Nephron (organoid): Measurements from ENCODE around the gene SP140.
"Not testable (repeated sequence)": the region's sequence is repeated elsewhere in the genome, so short reads cannot be mapped to it uniquely, and the experiment has no call there.

Experiments used
- H3K27ac Mint-ChIP-seq, 3 experiments: 2 replicates each; pipeline ENCODE4 v1.8.0; 2020; ENCODE audit warnings: mixed read lengths in 3 of 3, mild to moderate bottlenecking in 2 of 3, moderate library complexity in 1 of 3
- H3K27me3 Mint-ChIP-seq: 2 replicates; pipeline ENCODE4 v1.8.0; 2021; ENCODE audit warnings: low read depth, mild to moderate bottlenecking, moderate library complexity, mixed read lengths
- H3K36me3 Mint-ChIP-seq: 2 replicates; pipeline ENCODE4 v1.8.0; 2020; ENCODE audit warnings: low read depth, mixed read lengths
- H3K4me1 Mint-ChIP-seq: 2 replicates; pipeline ENCODE4 v1.8.0; 2020; ENCODE audit warnings: mixed read lengths
- H3K4me3 Mint-ChIP-seq, 3 experiments: 2 replicates each; pipeline ENCODE4 v1.8.0; 2020; ENCODE audit warnings: mild to moderate bottlenecking in 3 of 3, mixed read lengths in 3 of 3, moderate library complexity in 2 of 3
- H3K9me3 Mint-ChIP-seq: 2 replicates; pipeline ENCODE4 v1.8.0; 2020; ENCODE audit warnings: mixed read lengths
- CTCF ChIP-seq, 3 experiments: fragments of 200-600 bp; sonication (generic); IDR thresholded peaks; one replicate each; pipeline ENCODE4 v1.5.0; 2021; ENCODE audit warnings: antibody characterized with exemption in 3 of 3; ENCODE audit not compliant: unreplicated experiment in 3 of 3

The SP140 gene

GRCh38 chr2:230269715-230270114 lies 44.2 kb downstream of the SP140 start:
- H3K9me3 Mint-ChIP-seq = peaks cover 5% of the 10 kb centered on the region
- peaks cover 14% of the 10 kb centered on the region for H3K4me1 Mint-ChIP-seq
- no peaks in the 10 kb centered on the region for H3K36me3 Mint-ChIP-seq
- peaks cover under 1% of the 10 kb centered on the region for H3K27me3 Mint-ChIP-seq
- TF ChIP-seq CTCF (IDR thresholded peaks at IDR 0.05; ENCODE audit: unreplicated experiment in 3 of 3) = no peak
- no peak overlapping the region for H3K4me3 Mint-ChIP-seq
- no peak overlapping the region for H3K27ac Mint-ChIP-seq

- no peak overlapping the region for H3K4me3 Mint-ChIP-seq
- peaks cover 14% of the 10 kb centered on the region for H3K9me3 Mint-ChIP-seq
- H3K4me1 Mint-ChIP-seq = peaks cover 10% of the 10 kb centered on the region
- no peaks in the 10 kb centered on the region for H3K36me3 Mint-ChIP-seq
- TF ChIP-seq CTCF (IDR thresholded peaks at IDR 0.05; ENCODE audit: unreplicated experiment in 3 of 3) = no peak
- H3K27ac Mint-ChIP-seq = no peak overlapping the region
- H3K27me3 Mint-ChIP-seq = peaks cover 8% of the 10 kb centered on the region
Measured at GRCh38 chr2:230282936-230283335, 57.4 kb downstream of the SP140 start.

GRCh38 chr2:230286048-230286447 lies 60.5 kb downstream of the SP140 start:
- Mint-ChIP-seq H3K9me3 (no peaks in the 10 kb centered on the region), H3K27ac (no peak overlapping the region), H3K4me3 (no peak overlapping the region), H3K4me1 (peaks cover 10% of the 10 kb centered on the region), H3K27me3 (peaks cover 8% of the 10 kb centered on the region), H3K36me3 (no peaks in the 10 kb centered on the region)
- no peak for TF ChIP-seq CTCF (IDR thresholded peaks at IDR 0.05; ENCODE audit: unreplicated experiment in 3 of 3)

- H3K4me1 Mint-ChIP-seq = peaks cover 10% of the 10 kb centered on the region
- peak overlapping the region in 1 of 3 experiments; percentile 34 for H3K4me3 Mint-ChIP-seq
- H3K27me3 Mint-ChIP-seq, H3K9me3 Mint-ChIP-seq, H3K27ac Mint-ChIP-seq, H3K36me3 Mint-ChIP-seq: not testable (repeated sequence)
Measured at GRCh38 chr2:230289311-230289710, 63.8 kb downstream of the SP140 start.

- no peaks in the 10 kb centered on the region for H3K36me3 Mint-ChIP-seq
- H3K9me3 Mint-ChIP-seq = peaks cover under 1% of the 10 kb centered on the region
- H3K4me1 Mint-ChIP-seq = no peaks in the 10 kb centered on the region
- TF ChIP-seq CTCF (IDR thresholded peaks at IDR 0.05; ENCODE audit: unreplicated experiment in 3 of 3) = no peak
- H3K4me3 Mint-ChIP-seq = no peak overlapping the region
- no peak overlapping the region for H3K27ac Mint-ChIP-seq
- peaks cover 7% of the 10 kb centered on the region for H3K27me3 Mint-ChIP-seq
Measured at GRCh38 chr2:230295192-230295591, 69.7 kb downstream of the SP140 start.

GRCh38 chr2:230296917-230297316 lies 71.4 kb downstream of the SP140 start:
- H3K9me3 Mint-ChIP-seq = peaks cover 5% of the 10 kb centered on the region
- H3K27ac Mint-ChIP-seq = no peak overlapping the region
- no peak for TF ChIP-seq CTCF (IDR thresholded peaks at IDR 0.05; ENCODE audit: unreplicated experiment in 3 of 3)
- no peaks in the 10 kb centered on the region for H3K4me1 Mint-ChIP-seq
- peaks cover 7% of the 10 kb centered on the region for H3K27me3 Mint-ChIP-seq
- no peak overlapping the region for H3K4me3 Mint-ChIP-seq
- no peaks in the 10 kb centered on the region for H3K36me3 Mint-ChIP-seq
